Cardiac fibroblast (primary cell): Measurements from ENCODE around the gene POLR3B.

Source experiments
- DNase-seq, 2 donors: peaks; one replicate each; pipeline versions ENCODE4 v3.0.0 to v3.0.0-alpha.2; 2010; ENCODE audit warnings: low read depth in 2 of 2
- H3K4me3 ChIP-seq, 2 donors: replicated peaks in 1 of 2; 1 replicate in 1 of 2; 2 replicates in 1 of 2; pipeline ENCODE4 v1.5.1; 2011; ENCODE audit warnings: low read depth in 2 of 2, low read length in 2 of 2, mild to moderate bottlenecking in 2 of 2, moderate library complexity in 1 of 2
- CTCF ChIP-seq: IDR thresholded peaks from one replicate; pipeline ENCODE4 v1.5.1; 2011; ENCODE audit warnings: low read depth, mild to moderate bottlenecking, low read length, inconsistent platforms

Gene POLR3B

GRCh38 chr12:106431839-106432411, 74.4 kb downstream of the POLR3B start:
- TF ChIP-seq CTCF, result no peak
- no peak overlapping the region for H3K4me3 ChIP-seq
- DNase-seq, result no peak

- no peak for DNase-seq
- TF ChIP-seq CTCF, result no peak
- H3K4me3 ChIP-seq, result no peak overlapping the region
Observed at GRCh38 chr12:106433055-106433454, 75.5 kb downstream of the POLR3B start.

GRCh38 chr12:106434526-106434925, 77.0 kb downstream of the POLR3B start:
- TF ChIP-seq CTCF, result no peak
- DNase-seq, result no peak
- H3K4me3 ChIP-seq, result no peak overlapping the region

GRCh38 chr12:106436164-106436563, 78.6 kb downstream of the POLR3B start:
- no peak overlapping the region for H3K4me3 ChIP-seq
- TF ChIP-seq CTCF, result no peak
- no peak for DNase-seq

- DNase-seq, result no peak
- no peak overlapping the region for H3K4me3 ChIP-seq
- no peak for TF ChIP-seq CTCF
Observed at GRCh38 chr12:106442575-106442974, 85.0 kb downstream of the POLR3B start.

GRCh38 chr12:106445053-106445452, 87.5 kb downstream of the POLR3B start:
- DNase-seq, result no peak
- H3K4me3 ChIP-seq, result no peak overlapping the region
- TF ChIP-seq CTCF, result no peak

GRCh38 chr12:106445959-106446358, 88.4 kb downstream of the POLR3B start:
- no peak for TF ChIP-seq CTCF
- H3K4me3 ChIP-seq, result no peak overlapping the region
- DNase-seq, result no peak
